Measurements from ENCODE around the gene PWWP3B.
"Not testable (repeated sequence)": the region's sequence is repeated elsewhere in the genome, so short reads cannot be mapped to it uniquely, and the experiment has no call there.

Gene PWWP3B

DNA sequence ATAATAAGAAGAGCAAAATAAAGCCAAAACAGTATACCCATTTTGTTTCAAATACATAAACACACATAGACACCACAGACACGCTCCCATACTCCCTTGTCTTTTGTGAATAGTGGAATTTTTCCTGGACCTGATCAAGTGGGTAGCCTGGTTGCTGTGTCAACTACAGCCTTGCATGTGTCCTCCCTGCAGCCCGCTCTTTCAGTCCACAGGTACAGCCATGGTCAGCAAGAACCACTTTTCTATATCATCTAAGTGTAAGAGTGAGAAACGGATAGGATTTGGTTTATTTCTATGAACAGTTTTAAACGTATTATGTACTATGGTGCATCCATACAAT, 9.8 kb downstream of the PWWP3B start:
- no peaks in the 10 kb centered on the region for H3K36me3 ChIP-seq (ENCODE audit: insufficient read depth)
- TF ChIP-seq, protein P1, sequence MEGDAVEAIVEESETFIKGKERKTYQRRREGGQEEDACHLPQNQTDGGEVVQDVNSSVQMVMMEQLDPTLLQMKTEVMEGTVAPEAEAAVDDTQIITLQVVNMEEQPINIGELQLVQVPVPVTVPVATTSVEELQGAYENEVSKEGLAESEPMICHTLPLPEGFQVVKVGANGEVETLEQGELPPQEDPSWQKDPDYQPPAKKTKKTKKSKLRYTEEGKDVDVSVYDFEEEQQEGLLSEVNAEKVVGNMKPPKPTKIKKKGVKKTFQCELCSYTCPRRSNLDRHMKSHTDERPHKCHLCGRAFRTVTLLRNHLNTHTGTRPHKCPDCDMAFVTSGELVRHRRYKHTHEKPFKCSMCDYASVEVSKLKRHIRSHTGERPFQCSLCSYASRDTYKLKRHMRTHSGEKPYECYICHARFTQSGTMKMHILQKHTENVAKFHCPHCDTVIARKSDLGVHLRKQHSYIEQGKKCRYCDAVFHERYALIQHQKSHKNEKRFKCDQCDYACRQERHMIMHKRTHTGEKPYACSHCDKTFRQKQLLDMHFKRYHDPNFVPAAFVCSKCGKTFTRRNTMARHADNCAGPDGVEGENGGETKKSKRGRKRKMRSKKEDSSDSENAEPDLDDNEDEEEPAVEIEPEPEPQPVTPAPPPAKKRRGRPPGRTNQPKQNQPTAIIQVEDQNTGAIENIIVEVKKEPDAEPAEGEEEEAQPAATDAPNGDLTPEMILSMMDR (conservative IDR thresholded peaks at IDR 0.05; ENCODE audit: low read depth, low read length), result no peak
- no peaks in the 10 kb centered on the region for H3K27me3 ChIP-seq (ENCODE audit: insufficient read depth, low read depth)
- no peak overlapping the region for H3K4me3 ChIP-seq (IDR thresholded peaks at IDR 0.05; ENCODE audit: insufficient read depth, low read depth, low read length)
- no peak overlapping the region for H3K9ac ChIP-seq
- H3K4me1 ChIP-seq (ENCODE audit: low read depth, poor library complexity, severe bottlenecking), result no peaks in the 10 kb centered on the region
- no peaks in the 10 kb centered on the region for H3K79me2 ChIP-seq (ENCODE audit: insufficient read depth, low read depth)
- H3K27ac ChIP-seq, result no peak overlapping the region
- H3K4me2 ChIP-seq, result no peak overlapping the region
- H4K20me1 ChIP-seq (ENCODE audit: insufficient read depth), result no peaks in the 10 kb centered on the region
- H2AFZ ChIP-seq (ENCODE audit: low read depth), result no peak overlapping the region

DNA sequence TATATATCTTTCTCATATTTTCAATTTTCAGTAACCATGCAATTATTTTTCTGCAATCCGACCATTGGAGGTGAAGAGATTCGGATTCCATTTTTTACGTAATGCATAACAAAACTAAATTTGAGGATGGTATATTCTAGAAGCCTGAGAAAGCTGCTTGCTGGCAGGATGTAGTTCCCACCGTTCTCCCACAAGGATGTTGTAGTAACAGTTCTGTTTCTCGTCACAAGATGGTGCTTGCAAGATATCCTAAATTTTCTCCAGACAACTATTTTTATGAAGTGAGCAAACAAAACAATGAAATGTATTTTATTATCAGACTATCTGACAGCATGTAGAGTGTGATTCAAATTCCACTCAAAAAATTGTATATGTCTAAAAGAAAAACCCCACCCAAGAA, 10.7 kb downstream of the PWWP3B start:
- Histone ChIP-seq H3K9ac (no peak overlapping the region), H3K4me2 (no peak overlapping the region), H3K27ac (no peak overlapping the region), H2AFZ (ENCODE audit: low read depth) (no peak overlapping the region), H3K4me3 (IDR thresholded peaks at IDR 0.05; ENCODE audit: insufficient read depth, low read depth, low read length) (no peak overlapping the region), H3K4me1 (ENCODE audit: low read depth, poor library complexity, severe bottlenecking) (no peaks in the 10 kb centered on the region), H3K79me2 (ENCODE audit: insufficient read depth, low read depth) (no peaks in the 10 kb centered on the region), H3K27me3 (ENCODE audit: insufficient read depth, low read depth) (no peaks in the 10 kb centered on the region), H4K20me1 (ENCODE audit: insufficient read depth) (no peaks in the 10 kb centered on the region), H3K36me3 (ENCODE audit: insufficient read depth) (no peaks in the 10 kb centered on the region)
- TF ChIP-seq, protein P1 (conservative IDR thresholded peaks at IDR 0.05; ENCODE audit: low read depth, low read length), result no peak

DNA sequence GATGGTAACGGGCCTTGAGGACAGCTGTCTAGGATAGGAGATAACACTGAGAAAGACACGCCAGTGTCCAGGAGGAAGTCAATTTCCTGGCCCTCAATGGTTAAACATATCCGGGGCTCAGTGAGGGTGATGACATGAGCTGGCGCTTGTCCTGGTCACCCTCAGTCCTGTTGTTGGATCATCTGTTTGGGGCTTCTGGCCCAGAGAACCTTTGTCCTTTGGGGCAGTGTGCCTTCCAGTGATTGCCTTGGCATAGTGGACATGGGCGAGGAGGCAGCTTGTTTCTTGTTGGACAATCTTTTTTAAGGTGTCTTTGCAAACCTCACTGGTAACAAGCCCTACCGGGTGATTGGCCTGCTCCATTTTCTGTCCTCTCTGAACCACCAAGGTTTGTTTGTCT, 15.6 kb downstream of the PWWP3B start:
- not testable (repeated sequence) for H3K4me3 ChIP-seq (IDR thresholded peaks at IDR 0.05; ENCODE audit: insufficient read depth, low read depth, low read length); H3K4me2 ChIP-seq; H2AFZ ChIP-seq (ENCODE audit: low read depth); H3K9ac ChIP-seq; H3K4me1 ChIP-seq (ENCODE audit: low read depth, poor library complexity, severe bottlenecking); H3K27me3 ChIP-seq (ENCODE audit: insufficient read depth, low read depth); H4K20me1 ChIP-seq (ENCODE audit: insufficient read depth); H3K79me2 ChIP-seq (ENCODE audit: insufficient read depth, low read depth); H3K36me3 ChIP-seq (ENCODE audit: insufficient read depth); H3K27ac ChIP-seq

DNA sequence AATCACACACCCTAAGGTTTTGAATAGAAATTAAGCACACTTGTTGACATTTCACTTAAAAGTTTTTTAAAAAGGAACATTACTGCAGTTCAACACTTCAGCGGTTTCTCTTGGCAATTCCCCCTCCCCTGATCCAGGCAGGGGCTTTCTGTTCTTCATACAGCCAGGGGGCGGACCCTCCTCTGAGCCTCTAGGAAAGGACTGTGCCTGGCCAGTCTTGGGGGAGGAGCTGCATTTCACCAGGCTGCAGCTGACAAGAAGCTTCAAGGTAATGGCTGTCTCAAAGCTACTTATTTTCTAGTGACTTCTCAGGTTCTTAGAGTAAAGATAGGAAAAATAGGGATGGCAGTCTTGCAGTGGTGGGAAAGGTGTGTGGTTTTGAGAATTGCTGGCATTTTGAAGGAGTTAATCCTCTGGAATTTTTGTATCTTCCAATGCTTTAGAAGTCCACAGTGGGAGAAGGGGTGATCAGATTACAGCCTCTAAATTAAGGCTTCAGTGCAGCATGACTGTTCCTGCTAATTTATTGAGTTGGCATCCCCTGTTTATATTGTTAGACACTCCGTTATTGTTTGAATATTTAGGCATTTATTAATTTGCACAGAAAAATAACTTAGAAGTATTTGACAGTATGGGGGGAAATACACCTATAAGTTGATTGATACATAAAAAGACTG, 33.5 kb downstream of the PWWP3B start:
- no peaks in the 10 kb centered on the region for H3K36me3 ChIP-seq (ENCODE audit: insufficient read depth)
- H3K27ac ChIP-seq, result no peak overlapping the region
- no peaks in the 10 kb centered on the region for H3K79me2 ChIP-seq (ENCODE audit: insufficient read depth, low read depth)
- no peaks in the 10 kb centered on the region for H3K27me3 ChIP-seq (ENCODE audit: insufficient read depth, low read depth)
- H3K4me3 ChIP-seq (IDR thresholded peaks at IDR 0.05; ENCODE audit: insufficient read depth, low read depth, low read length), result no peak overlapping the region
- no peak overlapping the region for H2AFZ ChIP-seq (ENCODE audit: low read depth)
- no peak overlapping the region for H3K9ac ChIP-seq
- no peaks in the 10 kb centered on the region for H3K4me1 ChIP-seq (ENCODE audit: low read depth, poor library complexity, severe bottlenecking)
- H4K20me1 ChIP-seq (ENCODE audit: insufficient read depth), result no peaks in the 10 kb centered on the region
- no peak overlapping the region for H3K4me2 ChIP-seq
- TF ChIP-seq, protein P1 (conservative IDR thresholded peaks at IDR 0.05; ENCODE audit: low read depth, low read length), result no peak

DNA sequence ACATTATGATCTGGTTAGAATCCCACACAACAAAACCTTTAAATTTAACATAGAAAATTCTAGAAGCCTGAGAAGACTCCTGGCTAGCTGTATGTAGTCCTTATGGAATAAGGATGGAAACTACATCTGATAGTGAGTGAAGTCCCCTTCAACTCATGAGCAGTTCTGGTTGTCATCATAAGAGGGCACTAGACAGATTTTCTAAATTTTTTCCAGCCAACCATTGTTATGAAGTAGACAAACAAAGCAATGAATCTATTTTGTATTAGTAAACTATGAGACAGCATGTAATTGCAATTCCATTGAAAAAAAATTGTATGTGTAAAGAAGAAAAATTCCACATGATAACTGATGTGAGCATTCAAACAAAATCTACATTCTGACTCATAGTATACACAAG, 35.2 kb downstream of the PWWP3B start:
- Histone ChIP-seq H3K27me3 (ENCODE audit: insufficient read depth, low read depth) (no peaks in the 10 kb centered on the region), H3K79me2 (ENCODE audit: insufficient read depth, low read depth) (no peaks in the 10 kb centered on the region), H3K4me1 (ENCODE audit: low read depth, poor library complexity, severe bottlenecking) (no peaks in the 10 kb centered on the region), H3K4me2 (no peak overlapping the region), H2AFZ (ENCODE audit: low read depth) (no peak overlapping the region), H3K9ac (no peak overlapping the region), H3K36me3 (ENCODE audit: insufficient read depth) (no peaks in the 10 kb centered on the region), H4K20me1 (ENCODE audit: insufficient read depth) (no peaks in the 10 kb centered on the region), H3K4me3 (IDR thresholded peaks at IDR 0.05; ENCODE audit: insufficient read depth, low read depth, low read length) (no peak overlapping the region), H3K27ac (no peak overlapping the region)
- TF ChIP-seq, protein P1 (conservative IDR thresholded peaks at IDR 0.05; ENCODE audit: low read depth, low read length), result no peak
